ENCODE results near the gene ZNF431. TPM values are rescaled to one million over a fixed set of nuclear protein-coding genes. Genes with fewer than 3 reads are reported as not detected.
"Not testable (repeated sequence)": the region's sequence is repeated elsewhere in the genome, so short reads cannot be mapped to it uniquely, and the experiment has no call there.

Gene ZNF431
- total RNA-seq, 1 experiment from 2014 or later: 17.9 TPM

- Histone ChIP-seq H3K36me3 (ENCODE audit: control insufficient read depth, insufficient read depth, low read length) (no peaks in the 10 kb centered on the region), H3K4me3 (ENCODE audit: low read depth, low read length) (no peak overlapping the region), H3K27me3 (replicated peaks; ENCODE audit: control insufficient read depth, insufficient read depth, low read length) (no peaks in the 10 kb centered on the region), H3K9me3 (no peaks in the 10 kb centered on the region), H3K4me1 (no peaks in the 10 kb centered on the region)
- Mint-ChIP-seq H3K4me1 (ENCODE audit: low read depth, unreplicated experiment) (no peaks in the 10 kb centered on the region), H3K27ac (ENCODE audit: unreplicated experiment) (no peak overlapping the region), H3K27me3 (ENCODE audit: insufficient read depth, unreplicated experiment) (no peaks in the 10 kb centered on the region), H3K4me3 (ENCODE audit: unreplicated experiment) (no peak overlapping the region), H3K9me3 (ENCODE audit: unreplicated experiment) (peaks cover 18% of the 10 kb centered on the region), H3K36me3 (ENCODE audit: insufficient read depth, unreplicated experiment) (no peaks in the 10 kb centered on the region)
- POLR2A ChIA-PET: no interaction called here
- no TSS peak for BruUV-seq (replicated peaks)
- DNase-seq: no peak
- no peak for TF ChIP-seq CTCF (IDR thresholded peaks at IDR 0.05; ENCODE audit: insufficient read depth in 1 of 2, low read depth in 1 of 2, low read length in 1 of 2, severe bottlenecking in 1 of 2, unreplicated experiment in 1 of 2)
- CTCF ChIA-PET: no interaction called here
- intact Hi-C loops (cut with micrococcal nuclease; ENCODE audit: unreplicated experiment): no loop called here
Measured at GRCh38 chr19:21134934-21135366, 6.9 kb upstream of the ZNF431 start.

GRCh38 chr19:21135433-21135832 lies 6.4 kb upstream of the ZNF431 start:
- DNase-seq: no peak
- intact Hi-C loops (cut with micrococcal nuclease; ENCODE audit: unreplicated experiment): no loop called here
- no peak overlapping the region for H3K4me3 ChIP-seq (ENCODE audit: low read depth, low read length)
- no peak for TF ChIP-seq CTCF (IDR thresholded peaks at IDR 0.05; ENCODE audit: insufficient read depth in 1 of 2, low read depth in 1 of 2, low read length in 1 of 2, severe bottlenecking in 1 of 2, unreplicated experiment in 1 of 2)
- no TSS peak for BruUV-seq (replicated peaks)
- ChIA-PET CTCF (no interaction called here), POLR2A (no interaction called here)
- Mint-ChIP-seq H3K27ac (ENCODE audit: unreplicated experiment) (no peak overlapping the region), H3K4me1 (ENCODE audit: low read depth, unreplicated experiment) (no peaks in the 10 kb centered on the region), H3K36me3 (ENCODE audit: insufficient read depth, unreplicated experiment) (no peaks in the 10 kb centered on the region), H3K9me3 (ENCODE audit: unreplicated experiment) (peaks cover 18% of the 10 kb centered on the region), H3K4me3 (ENCODE audit: unreplicated experiment) (no peak overlapping the region), H3K27me3 (ENCODE audit: insufficient read depth, unreplicated experiment) (no peaks in the 10 kb centered on the region)
- no peaks in the 10 kb centered on the region for H3K4me1 ChIP-seq
- H3K27me3 ChIP-seq (replicated peaks; ENCODE audit: control insufficient read depth, insufficient read depth, low read length): no peaks in the 10 kb centered on the region
- H3K36me3 ChIP-seq (ENCODE audit: control insufficient read depth, insufficient read depth, low read length): no peaks in the 10 kb centered on the region
- H3K9me3 ChIP-seq: no peaks in the 10 kb centered on the region

GRCh38 chr19:21138130-21138529 lies 3.7 kb upstream of the ZNF431 start:
- POLR2A ChIA-PET: interaction anchor here (0.6 kb wide), 2 partner anchors 675 to 831 kb away, joined by 4 to 5 read pairs; no protein-coding TSS in a partner anchor
- Mint-ChIP-seq H3K27me3 (ENCODE audit: insufficient read depth, unreplicated experiment) (no peaks in the 10 kb centered on the region), H3K4me3 (ENCODE audit: unreplicated experiment) (no peak overlapping the region), H3K4me1 (ENCODE audit: low read depth, unreplicated experiment) (peaks cover 4% of the 10 kb centered on the region), H3K36me3 (ENCODE audit: insufficient read depth, unreplicated experiment) (peaks cover 15% of the 10 kb centered on the region), H3K27ac (ENCODE audit: unreplicated experiment) (no peak overlapping the region), H3K9me3 (ENCODE audit: unreplicated experiment) (peaks cover 18% of the 10 kb centered on the region)
- Histone ChIP-seq H3K36me3 (ENCODE audit: control insufficient read depth, insufficient read depth, low read length) (no peaks in the 10 kb centered on the region), H3K4me3 (ENCODE audit: low read depth, low read length) (no peak overlapping the region), H3K27me3 (replicated peaks; ENCODE audit: control insufficient read depth, insufficient read depth, low read length) (no peaks in the 10 kb centered on the region), H3K4me1 (no peaks in the 10 kb centered on the region), H3K9me3 (no peaks in the 10 kb centered on the region)
- no peak for TF ChIP-seq CTCF (IDR thresholded peaks at IDR 0.05; ENCODE audit: insufficient read depth in 1 of 2, low read depth in 1 of 2, low read length in 1 of 2, severe bottlenecking in 1 of 2, unreplicated experiment in 1 of 2)
- intact Hi-C loops (cut with micrococcal nuclease; ENCODE audit: unreplicated experiment): no loop called here
- no peak for DNase-seq
- CTCF ChIA-PET: no interaction called here
- no TSS peak for BruUV-seq (replicated peaks)

- H3K9me3 ChIP-seq; CTCF ChIA-PET; H3K4me1 Mint-ChIP-seq (ENCODE audit: low read depth, unreplicated experiment); BruUV-seq (replicated peaks); H3K9me3 Mint-ChIP-seq (ENCODE audit: unreplicated experiment); H3K4me1 ChIP-seq; H3K36me3 ChIP-seq (ENCODE audit: control insufficient read depth, insufficient read depth, low read length); DNase-seq; H3K4me3 ChIP-seq (ENCODE audit: low read depth, low read length); H3K4me3 Mint-ChIP-seq (ENCODE audit: unreplicated experiment); H3K27me3 Mint-ChIP-seq (ENCODE audit: insufficient read depth, unreplicated experiment); H3K27me3 ChIP-seq (replicated peaks; ENCODE audit: control insufficient read depth, insufficient read depth, low read length); H3K27ac Mint-ChIP-seq (ENCODE audit: unreplicated experiment): not testable (repeated sequence)
- H3K36me3 Mint-ChIP-seq (ENCODE audit: insufficient read depth, unreplicated experiment): peaks cover 37% of the 10 kb centered on the region
- intact Hi-C loops (cut with micrococcal nuclease; ENCODE audit: unreplicated experiment): loop anchor here (10.0 kb wide), 1 partner anchor 116 kb away; the partner anchor contains the start of gene ZNF430
- POLR2A ChIA-PET: interaction anchor here (0.8 kb wide), 1 partner anchor 59 kb away, joined by 3 read pairs; the partner anchor contains the start of gene ZNF714
Measured at GRCh38 chr19:21141006-21141405, 834 bp upstream of the ZNF431 start.

Measured in Caco-2 (cell line).